ENCODE results near the gene CFB. TPM values are rescaled to one million over a fixed set of nuclear protein-coding genes. Genes with fewer than 3 reads are reported as not detected.

Gene CFB
- total and polyA plus RNA-seq, 2 of the 13 experiments (the other 11 are each of a cell fraction or from before 2014, with no cell fraction given) = 171 to 513 TPM

GRCh38 chr6:31945507-31946369 is at the start of gene CFB (continued):
- 0 out of 2 replicates have a peak, but pooled peaks have one; percentile 12 for TF ChIP-seq SOX13 (IDR thresholded peaks at IDR 0.05)
- TF ChIP-seq SOX13 (CRISPR knock-in tag; conservative IDR thresholded peaks at IDR 0.05 in 1 of 2, IDR thresholded peaks at IDR 0.05 in 1 of 2) = peak in 1 of 2 experiments; percentile 84; a peak in 2 of 4 replicates
- TF ChIP-seq HNF4G (IDR thresholded peaks at IDR 0.05; ENCODE audit: borderline replicate concordance, low read depth, low read length) = peak; percentile 98
- peak; percentile 97 for TF ChIP-seq HNF4G (CRISPR knock-in tag; IDR thresholded peaks at IDR 0.05; ENCODE audit: borderline replicate concordance, low read depth)
- TF ChIP-seq E2F2 (CRISPR knock-in tag; IDR thresholded peaks at IDR 0.05; ENCODE audit: borderline replicate concordance) = peak; percentile 49; the same call in 1 of the 2 replicates
- peak; percentile 54; the same call in 1 of the 2 replicates for TF ChIP-seq ZBTB20 (CRISPR knock-in tag; IDR thresholded peaks at IDR 0.05; ENCODE audit: borderline replicate concordance, low read depth)
- peak; percentile 87 for TF ChIP-seq KDM5B (CRISPR knock-in tag; IDR thresholded peaks at IDR 0.05; ENCODE audit: borderline replicate concordance)
- peak; percentile 84 for TF ChIP-seq ZFX (CRISPR knock-in tag; IDR thresholded peaks at IDR 0.05; ENCODE audit: low read depth)
- peak; percentile 71; the same call in 1 of the 2 replicates for TF ChIP-seq TIGD3 (CRISPR knock-in tag; IDR thresholded peaks at IDR 0.05; ENCODE audit: borderline replicate concordance)
- TF ChIP-seq ZNF724P (CRISPR knock-in tag; IDR thresholded peaks at IDR 0.05; ENCODE audit: borderline replicate concordance) = no peak
- no peak for TF ChIP-seq REL (CRISPR knock-in tag; conservative IDR thresholded peaks at IDR 0.05)
- TF ChIP-seq ZNF768 (CRISPR knock-in tag; IDR thresholded peaks at IDR 0.05) = peak; percentile 18
- TF ChIP-seq RNF2 (conservative IDR thresholded peaks at IDR 0.05; ENCODE audit: low read depth) = no peak
- no peak for TF ChIP-seq ZNF589 (CRISPR knock-in tag; conservative IDR thresholded peaks at IDR 0.05)
- TF ChIP-seq, protein P1, sequence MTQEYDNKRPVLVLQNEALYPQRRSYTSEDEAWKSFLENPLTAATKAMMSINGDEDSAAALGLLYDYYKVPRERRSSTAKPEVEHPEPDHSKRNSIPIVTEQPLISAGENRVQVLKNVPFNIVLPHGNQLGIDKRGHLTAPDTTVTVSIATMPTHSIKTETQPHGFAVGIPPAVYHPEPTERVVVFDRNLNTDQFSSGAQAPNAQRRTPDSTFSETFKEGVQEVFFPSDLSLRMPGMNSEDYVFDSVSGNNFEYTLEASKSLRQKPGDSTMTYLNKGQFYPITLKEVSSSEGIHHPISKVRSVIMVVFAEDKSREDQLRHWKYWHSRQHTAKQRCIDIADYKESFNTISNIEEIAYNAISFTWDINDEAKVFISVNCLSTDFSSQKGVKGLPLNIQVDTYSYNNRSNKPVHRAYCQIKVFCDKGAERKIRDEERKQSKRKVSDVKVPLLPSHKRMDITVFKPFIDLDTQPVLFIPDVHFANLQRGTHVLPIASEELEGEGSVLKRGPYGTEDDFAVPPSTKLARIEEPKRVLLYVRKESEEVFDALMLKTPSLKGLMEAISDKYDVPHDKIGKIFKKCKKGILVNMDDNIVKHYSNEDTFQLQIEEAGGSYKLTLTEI (CRISPR knock-in tag; conservative IDR thresholded peaks at IDR 0.05) = no peak
- TF ChIP-seq GABPB1 (CRISPR knock-in tag; IDR thresholded peaks at IDR 0.05) = peak; percentile 54
- no peak for TF ChIP-seq ZFAT (CRISPR knock-in tag; conservative IDR thresholded peaks at IDR 0.05)
- no peak for TF ChIP-seq ZNF550 (CRISPR knock-in tag; IDR thresholded peaks at IDR 0.05; ENCODE audit: borderline replicate concordance)
- no peak; the same call in none of the 2 replicates for TF ChIP-seq BRD4 (CRISPR knock-in tag; IDR thresholded peaks at IDR 0.05)
- no peak for TF ChIP-seq GLMP (CRISPR knock-in tag; IDR thresholded peaks at IDR 0.05; ENCODE audit: borderline replicate concordance)
- no peak for TF ChIP-seq ZNF20 (CRISPR knock-in tag; IDR thresholded peaks at IDR 0.05)
- no peak for TF ChIP-seq SNRNP70 (IDR thresholded peaks at IDR 0.05; ENCODE audit: low read depth, low read length)
- no peak for TF ChIP-seq ZNF234 (CRISPR knock-in tag; conservative IDR thresholded peaks at IDR 0.05)
